ENCODE data around the gene HSFX4.
"Not testable (repeated sequence)": the region's sequence is repeated elsewhere in the genome, so short reads cannot be mapped to it uniquely, and the experiment has no call there.

DNA sequence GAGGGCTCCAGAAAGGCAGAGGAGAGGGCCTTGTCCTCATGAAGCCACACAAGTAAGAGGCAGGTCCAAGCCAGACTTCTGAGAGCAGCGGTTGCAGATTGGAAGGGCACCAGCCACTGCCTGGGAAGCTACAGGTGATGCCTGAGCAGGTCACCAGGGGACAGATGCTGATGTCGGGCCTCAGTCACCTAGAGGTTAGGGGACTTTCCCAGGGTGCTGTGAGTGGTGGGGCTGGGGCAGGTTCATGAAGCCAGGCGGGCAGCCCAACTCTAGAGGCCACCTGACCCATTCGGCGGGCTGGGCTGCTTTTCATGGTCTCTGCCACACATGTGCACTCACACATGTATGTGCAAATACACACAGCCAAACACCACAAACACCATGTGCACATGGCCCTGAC is 3.6 kb downstream of the HSFX4 start:
- TF ChIP-seq, protein P1, sequence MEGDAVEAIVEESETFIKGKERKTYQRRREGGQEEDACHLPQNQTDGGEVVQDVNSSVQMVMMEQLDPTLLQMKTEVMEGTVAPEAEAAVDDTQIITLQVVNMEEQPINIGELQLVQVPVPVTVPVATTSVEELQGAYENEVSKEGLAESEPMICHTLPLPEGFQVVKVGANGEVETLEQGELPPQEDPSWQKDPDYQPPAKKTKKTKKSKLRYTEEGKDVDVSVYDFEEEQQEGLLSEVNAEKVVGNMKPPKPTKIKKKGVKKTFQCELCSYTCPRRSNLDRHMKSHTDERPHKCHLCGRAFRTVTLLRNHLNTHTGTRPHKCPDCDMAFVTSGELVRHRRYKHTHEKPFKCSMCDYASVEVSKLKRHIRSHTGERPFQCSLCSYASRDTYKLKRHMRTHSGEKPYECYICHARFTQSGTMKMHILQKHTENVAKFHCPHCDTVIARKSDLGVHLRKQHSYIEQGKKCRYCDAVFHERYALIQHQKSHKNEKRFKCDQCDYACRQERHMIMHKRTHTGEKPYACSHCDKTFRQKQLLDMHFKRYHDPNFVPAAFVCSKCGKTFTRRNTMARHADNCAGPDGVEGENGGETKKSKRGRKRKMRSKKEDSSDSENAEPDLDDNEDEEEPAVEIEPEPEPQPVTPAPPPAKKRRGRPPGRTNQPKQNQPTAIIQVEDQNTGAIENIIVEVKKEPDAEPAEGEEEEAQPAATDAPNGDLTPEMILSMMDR (conservative IDR thresholded peaks at IDR 0.05; ENCODE audit: low read depth in 2 of 2), result not testable (repeated sequence)
- TF ChIP-seq, protein P2, sequence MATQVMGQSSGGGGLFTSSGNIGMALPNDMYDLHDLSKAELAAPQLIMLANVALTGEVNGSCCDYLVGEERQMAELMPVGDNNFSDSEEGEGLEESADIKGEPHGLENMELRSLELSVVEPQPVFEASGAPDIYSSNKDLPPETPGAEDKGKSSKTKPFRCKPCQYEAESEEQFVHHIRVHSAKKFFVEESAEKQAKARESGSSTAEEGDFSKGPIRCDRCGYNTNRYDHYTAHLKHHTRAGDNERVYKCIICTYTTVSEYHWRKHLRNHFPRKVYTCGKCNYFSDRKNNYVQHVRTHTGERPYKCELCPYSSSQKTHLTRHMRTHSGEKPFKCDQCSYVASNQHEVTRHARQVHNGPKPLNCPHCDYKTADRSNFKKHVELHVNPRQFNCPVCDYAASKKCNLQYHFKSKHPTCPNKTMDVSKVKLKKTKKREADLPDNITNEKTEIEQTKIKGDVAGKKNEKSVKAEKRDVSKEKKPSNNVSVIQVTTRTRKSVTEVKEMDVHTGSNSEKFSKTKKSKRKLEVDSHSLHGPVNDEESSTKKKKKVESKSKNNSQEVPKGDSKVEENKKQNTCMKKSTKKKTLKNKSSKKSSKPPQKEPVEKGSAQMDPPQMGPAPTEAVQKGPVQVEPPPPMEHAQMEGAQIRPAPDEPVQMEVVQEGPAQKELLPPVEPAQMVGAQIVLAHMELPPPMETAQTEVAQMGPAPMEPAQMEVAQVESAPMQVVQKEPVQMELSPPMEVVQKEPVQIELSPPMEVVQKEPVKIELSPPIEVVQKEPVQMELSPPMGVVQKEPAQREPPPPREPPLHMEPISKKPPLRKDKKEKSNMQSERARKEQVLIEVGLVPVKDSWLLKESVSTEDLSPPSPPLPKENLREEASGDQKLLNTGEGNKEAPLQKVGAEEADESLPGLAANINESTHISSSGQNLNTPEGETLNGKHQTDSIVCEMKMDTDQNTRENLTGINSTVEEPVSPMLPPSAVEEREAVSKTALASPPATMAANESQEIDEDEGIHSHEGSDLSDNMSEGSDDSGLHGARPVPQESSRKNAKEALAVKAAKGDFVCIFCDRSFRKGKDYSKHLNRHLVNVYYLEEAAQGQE (IDR thresholded peaks at IDR 0.05; ENCODE audit: unreplicated experiment), result not testable (repeated sequence)
- TF ChIP-seq POLR2AphosphoS5 (IDR thresholded peaks at IDR 0.05; ENCODE audit: low read depth); EZH2 (IDR thresholded peaks at IDR 0.05; ENCODE audit: low read depth, unreplicated experiment): not testable (repeated sequence)
